ENCODE measurements around the gene KLK12.

The KLK12 gene

GRCh38 chr19:51026554-51026831 is 8.3 kb downstream of the KLK12 start, which contains the start of gene KLK11:
KLK11 (minus strand) TSS chr19:51026616; CDS start chr19:51025631, 985 bp downstream.
- Histone ChIP-seq H3K27me3 (ENCODE audit: control insufficient read depth, insufficient read depth, low read length) (peaks cover 7% of the 10 kb centered on the region; the same call in 1 of the 2 replicates), H3K9me3 (ENCODE audit: control insufficient read depth, insufficient read depth, low read depth, low read length) (no peaks in the 10 kb centered on the region), H3K9ac (ENCODE audit: low read length) (no peak within 1 kb of the TSS)

DNA sequence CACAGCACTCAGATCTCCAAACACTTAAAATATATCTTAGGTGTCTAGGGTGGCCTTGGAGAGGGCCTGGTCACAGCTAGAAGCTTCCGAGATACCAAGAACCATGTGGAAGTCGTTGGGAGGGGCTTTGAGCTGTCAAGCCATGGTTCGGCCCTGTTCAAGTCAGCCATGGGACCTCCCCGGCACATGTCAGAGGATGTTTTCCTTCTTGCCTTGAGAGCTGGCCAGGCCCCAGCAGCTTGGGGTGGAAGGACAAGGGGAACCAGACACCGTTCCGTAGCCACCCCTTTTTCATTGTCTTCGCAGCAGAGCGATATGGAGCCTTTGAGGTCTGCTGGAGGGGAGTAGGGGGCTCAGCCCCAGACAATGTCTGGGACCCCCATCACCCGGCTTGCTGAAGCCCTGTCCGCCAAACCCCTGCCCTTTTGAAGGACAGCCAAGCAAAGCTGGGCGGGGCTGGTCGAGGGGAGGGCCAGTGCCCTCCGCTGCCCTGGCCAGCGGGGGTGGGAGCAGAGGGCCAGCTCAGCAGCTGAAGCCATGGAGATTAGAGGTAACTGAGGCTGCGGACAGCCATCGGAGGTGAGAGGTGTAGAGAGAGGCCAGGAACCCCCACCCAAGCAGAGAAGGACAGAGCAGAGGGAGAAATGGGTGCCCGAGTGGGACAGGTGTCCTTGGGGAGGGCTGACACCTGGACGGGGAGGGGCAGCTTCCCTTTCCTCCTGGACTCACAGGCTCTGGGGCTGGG is 8.8 kb downstream of the KLK12 start:
- H3K36me3 ChIP-seq (ENCODE audit: control insufficient read depth, insufficient read depth, low read length) = no peaks in the 10 kb centered on the region
- H3K4me3 ChIP-seq (ENCODE audit: low read depth, low read length) = no peak overlapping the region
- H3K4me1 ChIP-seq (ENCODE audit: control insufficient read depth, insufficient read depth, low read length) = peaks cover 34% of the 10 kb centered on the region
- no peaks in the 10 kb centered on the region for H3K9me3 ChIP-seq (ENCODE audit: control insufficient read depth, insufficient read depth, low read depth, low read length)
- no peak overlapping the region for H3K9ac ChIP-seq (ENCODE audit: low read length)
- H3K27me3 ChIP-seq (ENCODE audit: control insufficient read depth, insufficient read depth, low read length) = peaks cover 7% of the 10 kb centered on the region; the same call in 1 of the 2 replicates
- H3K27ac ChIP-seq (ENCODE audit: low read depth, low read length) = no peak overlapping the region

More at GRCh38 chr19:51026554-51026831, 8.3 kb downstream of the KLK12 start, which contains the start of gene KLK11:
- no peak within 1 kb of the TSS for H3K27ac ChIP-seq (ENCODE audit: low read depth, low read length)
- H3K4me1 ChIP-seq (ENCODE audit: control insufficient read depth, insufficient read depth, low read length) = peaks cover 30% of the 10 kb centered on the region
- no peak within 1 kb of the TSS for H3K4me3 ChIP-seq (ENCODE audit: low read depth, low read length)
- no peaks in the 10 kb centered on the region for H3K36me3 ChIP-seq (ENCODE audit: control insufficient read depth, insufficient read depth, low read length)

- Histone ChIP-seq H3K9me3 (ENCODE audit: control insufficient read depth, insufficient read depth, low read depth, low read length) (no peaks in the 10 kb centered on the region), H3K9ac (ENCODE audit: low read length) (no peak overlapping the region), H3K27ac (ENCODE audit: low read depth, low read length) (no peak overlapping the region), H3K36me3 (ENCODE audit: control insufficient read depth, insufficient read depth, low read length) (no peaks in the 10 kb centered on the region), H3K27me3 (ENCODE audit: control insufficient read depth, insufficient read depth, low read length) (peaks cover 7% of the 10 kb centered on the region), H3K4me1 (ENCODE audit: control insufficient read depth, insufficient read depth, low read length) (peaks cover 30% of the 10 kb centered on the region), H3K4me3 (ENCODE audit: low read depth, low read length) (no peak overlapping the region)
Measured at GRCh38 chr19:51025401-51025800, 9.4 kb downstream of the KLK12 start.

DNA sequence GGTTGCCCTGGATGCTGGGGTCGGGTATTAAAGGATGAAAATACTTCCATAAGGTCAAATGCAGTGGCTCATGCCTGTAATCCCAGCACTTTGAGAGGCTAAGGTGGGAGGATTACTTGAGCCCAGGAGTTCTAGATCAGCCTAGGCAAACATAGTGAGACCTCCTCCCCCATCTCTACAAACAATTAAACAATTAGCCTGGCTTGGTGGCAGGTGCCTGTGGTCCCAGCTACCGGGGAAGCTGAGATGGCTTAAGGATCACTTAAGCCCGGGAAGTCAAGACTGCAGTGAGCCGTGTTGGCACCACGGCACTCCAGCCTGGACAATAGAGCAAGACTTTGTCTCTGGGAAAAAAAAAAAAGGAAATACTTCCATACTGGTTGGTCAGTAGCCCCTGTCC is 9.9 kb downstream of the KLK12 start:
- H3K27me3 ChIP-seq (ENCODE audit: control insufficient read depth, insufficient read depth, low read length) = peaks cover 12% of the 10 kb centered on the region

DNA sequence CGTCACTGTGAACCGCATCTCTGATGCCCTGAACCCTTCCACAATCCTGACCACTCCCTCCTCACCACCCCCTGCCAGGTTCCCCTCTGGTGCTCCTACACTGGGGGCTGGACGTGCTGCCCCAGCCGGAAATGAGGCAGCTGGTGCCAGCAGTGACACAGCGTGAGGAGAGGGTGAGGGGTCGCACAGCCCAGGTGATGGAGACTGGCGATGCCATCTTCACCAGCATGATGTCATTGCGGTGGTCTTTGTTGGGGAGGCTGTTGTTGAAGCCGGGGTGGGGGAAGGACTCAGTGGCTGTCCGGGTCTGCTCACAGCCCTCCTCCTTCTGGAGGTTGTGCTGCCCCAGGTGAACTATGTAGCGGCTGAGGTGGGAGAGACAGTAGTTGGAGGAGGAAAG is 10.9 kb downstream of the KLK12 start:
- Histone ChIP-seq H3K36me3 (ENCODE audit: control insufficient read depth, insufficient read depth, low read length) (no peaks in the 10 kb centered on the region), H3K27me3 (ENCODE audit: control insufficient read depth, insufficient read depth, low read length) (peaks cover 21% of the 10 kb centered on the region), H3K4me3 (ENCODE audit: low read depth, low read length) (no peak overlapping the region), H3K27ac (ENCODE audit: low read depth, low read length) (no peak overlapping the region), H3K4me1 (ENCODE audit: control insufficient read depth, insufficient read depth, low read length) (peaks cover 36% of the 10 kb centered on the region), H3K9ac (ENCODE audit: low read length) (no peak overlapping the region), H3K9me3 (ENCODE audit: control insufficient read depth, insufficient read depth, low read depth, low read length) (no peaks in the 10 kb centered on the region)

More for the DNA sequence above, 9.9 kb downstream of the KLK12 start:
- Histone ChIP-seq H3K4me3 (ENCODE audit: low read depth, low read length) (no peak overlapping the region), H3K27ac (ENCODE audit: low read depth, low read length) (no peak overlapping the region), H3K9ac (ENCODE audit: low read length) (no peak overlapping the region), H3K36me3 (ENCODE audit: control insufficient read depth, insufficient read depth, low read length) (no peaks in the 10 kb centered on the region), H3K4me1 (ENCODE audit: control insufficient read depth, insufficient read depth, low read length) (peaks cover 33% of the 10 kb centered on the region), H3K9me3 (ENCODE audit: control insufficient read depth, insufficient read depth, low read depth, low read length) (no peaks in the 10 kb centered on the region)

GRCh38 chr19:51022526-51022925 is 12.3 kb downstream of the KLK12 start:
- Histone ChIP-seq H3K27me3 (ENCODE audit: control insufficient read depth, insufficient read depth, low read length) (peaks cover 35% of the 10 kb centered on the region), H3K36me3 (ENCODE audit: control insufficient read depth, insufficient read depth, low read length) (no peaks in the 10 kb centered on the region), H3K4me1 (ENCODE audit: control insufficient read depth, insufficient read depth, low read length) (peaks cover 36% of the 10 kb centered on the region), H3K4me3 (ENCODE audit: low read depth, low read length) (no peak overlapping the region), H3K9ac (ENCODE audit: low read length) (no peak overlapping the region), H3K9me3 (ENCODE audit: control insufficient read depth, insufficient read depth, low read depth, low read length) (no peaks in the 10 kb centered on the region), H3K27ac (ENCODE audit: low read depth, low read length) (no peak overlapping the region)

DNA sequence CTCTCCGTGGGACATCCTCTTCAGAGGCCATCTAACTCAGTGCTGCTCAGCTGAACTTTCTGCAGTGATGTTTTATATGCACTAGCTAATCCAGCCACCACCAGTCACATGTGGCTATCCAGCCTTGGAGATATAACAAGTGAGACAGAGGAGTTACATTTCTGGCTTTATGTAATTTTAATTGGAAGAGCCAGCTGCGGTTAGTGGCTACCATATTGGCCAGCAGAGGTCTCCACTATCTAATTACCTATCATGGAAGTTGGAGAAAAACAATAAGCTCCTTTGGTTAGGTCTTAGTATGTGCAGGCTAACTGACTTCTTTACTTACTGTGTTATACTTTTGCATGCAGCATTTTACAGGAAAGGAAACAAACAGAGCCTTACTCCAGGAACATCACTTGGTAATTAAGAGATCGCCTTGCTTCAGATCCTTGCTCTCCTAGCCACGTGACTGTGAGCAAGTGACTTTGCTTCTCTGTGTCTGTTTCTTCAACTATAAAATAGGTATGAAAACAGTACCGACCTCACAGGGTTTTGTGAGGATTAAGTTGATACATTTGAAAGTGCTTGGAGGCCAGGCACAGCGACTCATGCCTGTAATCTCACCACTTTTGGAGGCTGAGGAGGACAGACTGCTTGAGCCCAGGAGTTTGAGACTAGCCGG is 13.7 kb downstream of the KLK12 start:
- no peak overlapping the region for H3K4me3 ChIP-seq (ENCODE audit: low read depth, low read length)
- no peaks in the 10 kb centered on the region for H3K9me3 ChIP-seq (ENCODE audit: control insufficient read depth, insufficient read depth, low read depth, low read length)
- no peak overlapping the region for H3K9ac ChIP-seq (ENCODE audit: low read length)
- no peaks in the 10 kb centered on the region for H3K36me3 ChIP-seq (ENCODE audit: control insufficient read depth, insufficient read depth, low read length)
- no peak overlapping the region for H3K27ac ChIP-seq (ENCODE audit: low read depth, low read length)
- H3K4me1 ChIP-seq (ENCODE audit: control insufficient read depth, insufficient read depth, low read length) = peaks cover 27% of the 10 kb centered on the region
- peaks cover 42% of the 10 kb centered on the region for H3K27me3 ChIP-seq (ENCODE audit: control insufficient read depth, insufficient read depth, low read length)

DNA sequence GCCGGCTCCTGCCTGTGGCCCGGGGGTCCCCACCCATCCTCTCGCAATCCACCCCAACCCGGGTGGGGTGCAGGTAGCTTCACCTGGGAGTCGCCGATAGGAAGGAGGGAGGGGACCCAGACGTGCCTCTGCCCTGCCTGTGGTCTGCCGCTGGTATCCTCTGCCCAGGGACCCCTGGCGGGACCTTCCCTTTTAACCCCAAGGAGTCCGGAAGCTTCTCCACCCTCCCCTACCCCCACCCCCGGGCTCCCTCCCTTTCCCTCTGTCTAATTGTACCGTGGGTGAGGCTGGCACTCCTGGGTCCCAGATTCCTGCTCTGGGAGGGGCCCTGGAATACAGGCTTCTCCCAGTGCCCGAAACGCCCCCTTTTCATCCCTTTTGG is 15.3 kb downstream of the KLK12 start, which contains the start of gene KLK10:
KLK10 (minus strand) TSS at position 166 of the 382 bp plus-strand sequence. CDS start 579 bp downstream, outside the sequence.
- Histone ChIP-seq H3K4me3 (ENCODE audit: low read depth, low read length) (peak within 1 kb of the TSS; percentile 71), H3K4me1 (ENCODE audit: control insufficient read depth, insufficient read depth, low read length) (peaks cover 11% of the 10 kb centered on the region), H3K9ac (ENCODE audit: low read length) (peak within 1 kb of the TSS; percentile 46), H3K27me3 (ENCODE audit: control insufficient read depth, insufficient read depth, low read length) (peaks cover 48% of the 10 kb centered on the region), H3K9me3 (ENCODE audit: control insufficient read depth, insufficient read depth, low read depth, low read length) (no peaks in the 10 kb centered on the region), H3K36me3 (ENCODE audit: control insufficient read depth, insufficient read depth, low read length) (no peaks in the 10 kb centered on the region), H3K27ac (ENCODE audit: low read depth, low read length) (no peak within 1 kb of the TSS)

GRCh38 chr19:51018745-51019543 is 15.9 kb downstream of the KLK12 start:
- peak overlapping the region; percentile 71 for H3K4me3 ChIP-seq (ENCODE audit: low read depth, low read length)
- peaks cover 11% of the 10 kb centered on the region for H3K4me1 ChIP-seq (ENCODE audit: control insufficient read depth, insufficient read depth, low read length)
- H3K9ac ChIP-seq (ENCODE audit: low read length) = peak overlapping the region; percentile 46
- no peaks in the 10 kb centered on the region for H3K36me3 ChIP-seq (ENCODE audit: control insufficient read depth, insufficient read depth, low read length)
- H3K27me3 ChIP-seq (ENCODE audit: control insufficient read depth, insufficient read depth, low read length) = peaks cover 52% of the 10 kb centered on the region
- H3K27ac ChIP-seq (ENCODE audit: low read depth, low read length) = no peak overlapping the region
- no peaks in the 10 kb centered on the region for H3K9me3 ChIP-seq (ENCODE audit: control insufficient read depth, insufficient read depth, low read depth, low read length)

DNA sequence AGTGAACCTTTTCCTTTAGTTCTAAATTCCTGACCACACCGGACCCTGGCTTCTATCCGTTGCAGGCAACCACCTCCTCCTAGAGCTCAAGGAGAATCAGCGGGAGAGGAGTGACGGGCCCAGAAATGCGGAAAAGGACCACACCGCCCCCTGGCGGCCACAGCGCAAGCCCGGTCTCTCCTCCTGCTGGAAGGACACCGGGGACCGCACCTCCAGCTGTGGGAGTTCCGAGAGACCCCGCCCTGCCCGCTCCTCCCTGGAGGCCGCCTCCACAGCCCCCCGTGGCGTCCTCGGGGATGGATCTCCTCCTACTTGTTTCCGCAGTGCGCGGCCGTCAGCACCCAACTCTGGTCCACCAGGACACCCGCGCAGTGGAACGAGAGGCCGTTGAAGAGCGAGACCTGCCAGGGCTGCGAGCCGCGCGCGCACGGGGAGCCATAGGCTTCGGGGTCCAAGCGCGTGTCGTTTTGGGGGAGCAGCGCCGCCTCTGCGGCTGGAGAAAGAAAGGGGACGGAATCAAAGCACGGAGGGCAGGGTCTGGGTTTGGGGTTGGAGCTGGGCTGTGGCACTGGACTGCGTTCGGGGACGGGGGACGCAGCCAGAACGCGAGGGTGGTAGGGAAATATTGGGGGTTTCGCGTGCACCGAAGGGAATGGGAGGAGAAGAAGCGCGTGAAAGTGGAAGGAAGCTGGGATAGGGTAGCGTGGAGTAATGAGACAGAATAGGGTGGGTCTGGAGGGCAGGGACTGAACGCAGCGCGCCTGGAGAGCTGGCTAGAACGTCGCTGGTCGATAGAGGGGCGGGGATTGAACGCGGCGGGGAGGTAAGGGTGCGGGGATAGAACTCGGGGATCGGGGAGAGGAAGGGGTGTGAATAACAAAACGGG is 17.8 kb downstream of the KLK12 start:
- Histone ChIP-seq H3K4me1 (ENCODE audit: control insufficient read depth, insufficient read depth, low read length) (peaks cover 11% of the 10 kb centered on the region), H3K36me3 (ENCODE audit: control insufficient read depth, insufficient read depth, low read length) (no peaks in the 10 kb centered on the region), H3K4me3 (ENCODE audit: low read depth, low read length) (peak overlapping the region; percentile 68), H3K9ac (ENCODE audit: low read length) (peak overlapping the region; percentile 47), H3K9me3 (ENCODE audit: control insufficient read depth, insufficient read depth, low read depth, low read length) (no peaks in the 10 kb centered on the region), H3K27me3 (ENCODE audit: control insufficient read depth, insufficient read depth, low read length) (peaks cover 51% of the 10 kb centered on the region), H3K27ac (ENCODE audit: low read depth, low read length) (no peak overlapping the region)

Data from HUES6 (cell line).